ENCODE results near the gene UROD.

GRCh38 chr1:44999232-44999631 is 12.8 kb upstream of the UROD start:
- TF ChIP-seq CTCF (IDR thresholded peaks at IDR 0.05) = no peak
- no peak for TF ChIP-seq EP300 (IDR thresholded peaks at IDR 0.05)

All from esophagus muscularis mucosa (tissue), 3 donors.